ENCODE data around the gene PRKCB.

DNA sequence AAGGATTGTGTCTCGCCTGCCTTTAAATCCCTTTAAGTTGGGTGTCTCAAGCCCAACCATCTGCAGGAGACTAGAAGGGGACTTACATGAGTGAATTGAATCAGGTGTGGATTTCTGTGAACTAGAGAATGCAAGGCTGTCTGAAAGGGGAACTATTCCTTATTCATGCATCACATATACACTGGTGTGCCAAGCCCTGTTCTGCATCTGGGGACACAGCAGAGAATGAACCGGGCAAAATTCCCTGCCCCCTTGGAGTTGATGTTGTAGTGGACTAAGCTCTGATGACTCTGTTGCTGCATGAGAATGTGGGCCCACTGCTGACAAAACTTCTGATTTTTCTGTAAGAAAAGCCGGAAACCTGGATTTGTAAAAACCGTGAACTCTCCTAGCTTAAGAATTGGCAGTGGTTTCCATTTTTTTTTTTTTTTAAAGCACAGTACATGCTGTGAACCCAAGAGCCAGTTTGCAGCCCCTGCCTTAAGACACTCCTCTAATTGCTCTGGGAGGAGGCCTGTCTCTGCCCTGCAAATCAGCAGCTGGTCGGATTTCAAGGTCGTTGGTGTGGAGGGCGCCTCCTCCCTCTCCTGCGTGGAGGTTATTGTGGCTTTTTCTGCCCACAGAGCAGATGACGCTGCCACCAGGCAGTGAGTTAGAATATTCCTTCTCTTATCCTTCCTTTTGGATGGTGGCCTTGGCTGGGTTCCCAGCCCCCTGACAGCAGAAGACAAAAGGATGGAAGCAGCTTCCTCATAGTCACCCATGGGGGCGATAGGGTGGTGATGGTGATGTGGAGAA is 131.0 kb downstream of the PRKCB start:
- TF ChIP-seq POLR2A (IDR thresholded peaks at IDR 0.05) = no peak
- no peak for TF ChIP-seq EP300 (IDR thresholded peaks at IDR 0.05)
- no peak for TF ChIP-seq CTCF (IDR thresholded peaks at IDR 0.05)

All from ovary (tissue), 3 donors.